Keratinocyte (primary cell): ENCODE results near the gene RTN4IP1. TPM values are rescaled to one million over a fixed set of nuclear protein-coding genes. Genes with fewer than 3 reads are reported as not detected.
"Not testable (repeated sequence)": the region's sequence is repeated elsewhere in the genome, so short reads cannot be mapped to it uniquely, and the experiment has no call there.

Experiments
- DNase-seq: peaks from one replicate; pipeline ENCODE4 v3.0.0-alpha.2; 2011; ENCODE audit warnings: low read depth, missing footprints, low spot score
- FAIRE-seq: peaks from 2 replicates; lab custom pipeline; 2011; peaks lifted over from hg19 to GRCh38; lab: Jason Lieb, UNC
- H2AFZ ChIP-seq: 2 replicates; pipeline ENCODE4 v1.6.0; 2012; ENCODE audit warnings: low read length, control low read depth, inconsistent platforms; ENCODE audit not compliant: control insufficient read depth
- H3K27ac ChIP-seq: 2 replicates; pipeline ENCODE4 v1.5.1; 2011; ENCODE audit warnings: low read length; ENCODE audit not compliant: control insufficient read depth, insufficient read depth
- H3K27me3 ChIP-seq: 3 replicates; pipeline ENCODE4 v1.6.0; 2011; ENCODE audit warnings: low read length; ENCODE audit not compliant: control insufficient read depth, insufficient read depth; ENCODE audit errors: extremely low read depth
- H3K36me3 ChIP-seq, 2 experiments: 2 replicates in 1 of 2; 3 replicates in 1 of 2; pipeline ENCODE4 v1.5.1; 2011; ENCODE audit warnings: low read length in 2 of 2, mild to moderate bottlenecking in 1 of 2; ENCODE audit not compliant: control insufficient read depth in 2 of 2, insufficient read depth in 2 of 2; ENCODE audit errors: extremely low read depth in 1 of 2
- H3K4me1 ChIP-seq: 3 replicates; pipeline ENCODE4 v1.5.1; 2011; ENCODE audit warnings: low read length; ENCODE audit not compliant: control insufficient read depth, insufficient read depth; ENCODE audit errors: extremely low read depth
- H3K4me2 ChIP-seq: 3 replicates; pipeline ENCODE4 v1.6.0; 2011; ENCODE audit warnings: low read depth, low read length; ENCODE audit not compliant: control insufficient read depth, insufficient read depth; ENCODE audit errors: extremely low read depth
- H3K4me3 ChIP-seq, 3 experiments: fragments of 200-600 bp in 1 of 3; sonication (generic) in 1 of 3; 2 replicates in 2 of 3; 3 replicates in 1 of 3; pipeline ENCODE4 v1.5.1; 2011 to 2016; ENCODE audit warnings: low read length in 3 of 3, mild to moderate bottlenecking in 3 of 3, control low read depth in 2 of 3, inconsistent platforms in 1 of 3, low read depth in 1 of 3, mixed read lengths in 1 of 3, mixed run types in 1 of 3, moderate library complexity in 1 of 3; ENCODE audit not compliant: control insufficient read depth in 2 of 3, insufficient read depth in 2 of 3; ENCODE audit errors: extremely low read depth in 1 of 3
- H3K79me2 ChIP-seq: 2 replicates; pipeline ENCODE4 v1.6.0; 2012; ENCODE audit warnings: low read length; ENCODE audit not compliant: control insufficient read depth, insufficient read depth
- H3K9ac ChIP-seq: 3 replicates; pipeline ENCODE4 v1.6.0; 2011; ENCODE audit warnings: low read length; ENCODE audit not compliant: control insufficient read depth, insufficient read depth; ENCODE audit errors: extremely low read depth
- H3K9me1 ChIP-seq: 3 replicates; pipeline ENCODE4 v1.6.0; 2011; ENCODE audit warnings: low read length; ENCODE audit not compliant: control insufficient read depth, insufficient read depth; ENCODE audit errors: extremely low read depth
- H3K9me3 ChIP-seq: 2 replicates; pipeline ENCODE4 v1.5.1; 2012; ENCODE audit warnings: low read depth, low read length; ENCODE audit not compliant: control insufficient read depth
- H4K20me1 ChIP-seq: 3 replicates; pipeline ENCODE4 v1.6.0; 2011; ENCODE audit warnings: low read length; ENCODE audit not compliant: control insufficient read depth, insufficient read depth; ENCODE audit errors: extremely low read depth
- CTCF ChIP-seq, 3 experiments: IDR thresholded peaks in 1 of 3; conservative IDR thresholded peaks in 1 of 3; optimal IDR thresholded peaks in 1 of 3; 2 replicates in 2 of 3; 3 replicates in 1 of 3; pipeline versions ENCODE3 to v1.5.1; 2011; ENCODE audit warnings: low read length in 3 of 3, mild to moderate bottlenecking in 3 of 3, moderate library complexity in 2 of 3, control low read depth in 1 of 3, inconsistent platforms in 1 of 3; ENCODE audit not compliant: insufficient read depth in 2 of 3; ENCODE audit errors: extremely low read depth in 1 of 3
- EZH2 ChIP-seq: IDR thresholded peaks from one replicate; pipeline ENCODE4 v1.6.1; 2012; ENCODE audit warnings: inconsistent platforms, mild to moderate bottlenecking, low read length, moderate library complexity
- dilution Hi-C: fragments of 300-500 bp; cut with MboI; formaldehyde crosslinking; loops from one replicate; pipeline ENCODE4 v1.7.0; 2020; ENCODE audit warnings: low sequenced_read_pairs; ENCODE audit not compliant: extremely low pct_ligation_motif_present
- polyA plus RNA-seq, 5 experiments: library from polyadenylated mRNA; depleted of rRNA in 3 of 5; stranded (reverse) in 3 of 5; stranded (forward) in 1 of 5; unstranded in 1 of 5; fragments of >200 nt; gene quantifications; 1 replicate in 1 of 5; 2 replicates in 3 of 5; 3 replicates in 1 of 5; pipeline versions ENCODE4 v1.2.1 to v1.2.3, GENCODE V29; 2011 to 2012; ENCODE audit warnings: missing spikeins in 2 of 5, low read depth in 1 of 5, low replicate concordance in 1 of 5

The RTN4IP1 gene
- polyA plus RNA-seq, 1 donor (not counting 4 experiments of a cell fraction or from before 2014, with no cell fraction given): 8.0 TPM

- H3K36me3 ChIP-seq: peaks cover 0 to 4% of the 10 kb centered on the region in 2 experiments
- H3K27me3 ChIP-seq: no peaks in the 10 kb centered on the region
- H3K27ac ChIP-seq: no peak overlapping the region
- DNase-seq (no peak), FAIRE-seq (peak; percentile 79)
- H3K4me3 ChIP-seq: no peak overlapping the region
- H3K9ac ChIP-seq: no peak overlapping the region
- no peak overlapping the region for H2AFZ ChIP-seq
- H3K9me3 ChIP-seq: no peaks in the 10 kb centered on the region
- H3K4me1 ChIP-seq: peaks cover 15% of the 10 kb centered on the region
- no peak for TF ChIP-seq EZH2
- no peak for TF ChIP-seq CTCF (optimal IDR thresholded peaks at IDR 0.05 in 1 of 3, IDR thresholded peaks at IDR 0.05 in 1 of 3, conservative IDR thresholded peaks at IDR 0.05 in 1 of 3; ENCODE audit: extremely low read depth in 1 of 3, insufficient read depth in 2 of 3, low read length in 3 of 3)
- H4K20me1 ChIP-seq: no peaks in the 10 kb centered on the region
- no peaks in the 10 kb centered on the region for H3K9me1 ChIP-seq
- dilution Hi-C loops: no loop called here
- no peaks in the 10 kb centered on the region for H3K79me2 ChIP-seq
- no peak overlapping the region for H3K4me2 ChIP-seq
These were observed 38.0 kb downstream of the RTN4IP1 start for GRCh38 chr6:106591111-106591825.

GRCh38 chr6:106588937-106589336, 40.4 kb downstream of the RTN4IP1 start:
- not testable (repeated sequence) for H3K79me2 ChIP-seq

More at GRCh38 chr6:106588937-106589336, 40.4 kb downstream of the RTN4IP1 start:
- H3K4me2 ChIP-seq, H4K20me1 ChIP-seq, H3K9me1 ChIP-seq, H3K36me3 ChIP-seq, H3K9ac ChIP-seq, dilution Hi-C loops, FAIRE-seq, H2AFZ ChIP-seq, H3K27ac ChIP-seq, H3K9me3 ChIP-seq, DNase-seq, H3K27me3 ChIP-seq, H3K4me3 ChIP-seq: not testable (repeated sequence)
- H3K4me1 ChIP-seq: peaks cover 16% of the 10 kb centered on the region
